Suppressor macrophage treated with lipopolysaccharide for 1 hour (primary cell): Measurements from ENCODE around the gene REEP5.
A peak's percentile ranks its signal among the peaks of the same experiment; 100 is the strongest.
"Not testable (repeated sequence)": the region's sequence is repeated elsewhere in the genome, so short reads cannot be mapped to it uniquely, and the experiment has no call there.

Source experiments
- DNase-seq, 3 donors: peaks; one replicate each; pipeline ENCODE4 v3.0.0-alpha.2; 2020 to 2022

REEP5 gene

DNA sequence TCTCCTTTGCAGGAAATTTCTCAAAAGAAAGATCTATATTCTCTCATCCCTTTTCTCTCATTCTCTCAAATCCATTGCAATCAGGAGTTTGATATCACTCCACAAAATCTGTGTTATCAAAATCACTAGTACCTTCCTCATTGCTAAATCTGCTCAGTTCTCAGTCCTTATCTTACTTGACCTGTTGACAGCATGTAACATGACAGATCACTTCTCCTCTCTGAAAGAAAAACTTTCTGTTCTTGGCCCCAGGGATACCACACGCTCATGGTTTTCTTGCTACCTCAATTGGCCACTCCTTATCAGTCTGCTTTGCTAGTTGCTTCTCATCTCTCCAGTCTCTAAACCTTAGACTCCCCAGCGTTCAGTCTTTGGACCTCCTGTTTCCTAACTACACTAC, 38.8 kb downstream of the REEP5 start:
- no peak for DNase-seq

DNA sequence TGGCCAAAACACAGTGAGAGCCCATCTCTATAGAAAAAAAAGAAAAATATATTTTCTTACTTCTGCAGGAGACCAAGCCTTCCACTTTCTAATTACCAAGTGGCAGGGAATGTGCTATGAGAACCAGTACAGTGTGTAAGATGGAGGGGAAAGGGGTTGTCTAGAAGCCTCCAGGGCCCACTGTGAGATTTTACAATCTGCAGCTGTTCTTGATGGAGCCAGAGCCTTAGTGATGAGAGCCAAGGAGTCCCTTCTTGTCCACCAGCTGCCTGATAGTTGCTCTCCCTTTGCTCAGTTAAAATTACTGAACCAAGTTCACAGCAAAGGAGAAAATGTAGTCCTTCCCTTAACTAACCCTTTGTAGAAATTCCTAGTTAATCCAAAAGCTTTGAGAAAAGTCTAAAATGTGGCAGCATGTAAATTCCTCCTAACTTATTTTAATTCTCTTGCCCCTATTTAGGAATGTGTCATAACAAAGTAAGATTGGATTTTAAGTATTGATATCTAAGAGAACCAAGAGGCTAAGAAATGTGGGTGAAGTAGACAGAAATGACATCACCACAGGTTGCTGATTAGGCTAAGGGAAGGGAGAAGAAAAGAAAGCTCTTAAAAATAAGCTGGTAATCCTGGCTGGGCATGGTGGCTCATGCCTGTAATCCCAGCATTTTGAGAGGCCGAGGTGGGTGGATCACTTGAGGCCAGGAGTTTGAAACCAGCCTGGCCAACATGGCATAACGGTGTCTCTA, 41.6 kb downstream of the REEP5 start:
- DNase-seq = no peak

DNA sequence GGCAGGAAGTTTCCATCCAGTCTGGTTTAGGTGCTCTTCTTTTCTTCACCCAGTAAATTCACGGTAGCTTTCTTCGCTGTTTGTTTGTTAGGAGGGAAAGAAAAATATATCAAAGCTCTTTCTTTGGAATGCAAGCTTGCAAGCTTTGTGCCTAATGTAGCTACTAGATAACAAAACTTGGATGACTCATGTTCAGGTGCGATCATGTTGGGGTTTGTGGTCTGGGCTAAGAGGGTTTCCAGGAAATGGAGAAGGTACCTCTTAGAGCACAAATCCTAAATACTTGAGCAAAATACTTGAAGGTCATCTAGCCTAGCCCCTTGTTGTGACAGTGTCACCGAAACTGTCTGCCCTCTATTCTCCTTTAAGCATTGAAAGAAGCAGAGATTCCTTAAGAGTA, 43.3 kb downstream of the REEP5 start:
- no peak for DNase-seq

DNA sequence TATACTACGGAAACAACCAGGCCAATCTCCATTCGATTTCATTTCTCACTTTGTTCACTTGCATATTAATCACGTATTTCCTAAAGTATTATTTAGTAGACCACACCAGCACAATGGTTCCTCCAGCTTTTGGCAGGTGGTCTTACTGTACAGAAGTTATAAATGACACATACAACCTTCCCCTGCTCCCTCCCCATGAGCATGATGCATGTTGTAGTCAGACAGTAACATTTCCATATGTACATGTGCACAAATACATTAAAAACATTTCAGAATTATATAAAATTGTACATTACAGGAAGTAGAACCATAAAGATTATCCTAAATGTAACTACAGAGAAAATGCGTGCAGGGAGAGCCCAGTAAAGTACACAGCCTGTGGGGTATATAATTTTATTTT, 43.9 kb downstream of the REEP5 start:
- DNase-seq = no peak

DNA sequence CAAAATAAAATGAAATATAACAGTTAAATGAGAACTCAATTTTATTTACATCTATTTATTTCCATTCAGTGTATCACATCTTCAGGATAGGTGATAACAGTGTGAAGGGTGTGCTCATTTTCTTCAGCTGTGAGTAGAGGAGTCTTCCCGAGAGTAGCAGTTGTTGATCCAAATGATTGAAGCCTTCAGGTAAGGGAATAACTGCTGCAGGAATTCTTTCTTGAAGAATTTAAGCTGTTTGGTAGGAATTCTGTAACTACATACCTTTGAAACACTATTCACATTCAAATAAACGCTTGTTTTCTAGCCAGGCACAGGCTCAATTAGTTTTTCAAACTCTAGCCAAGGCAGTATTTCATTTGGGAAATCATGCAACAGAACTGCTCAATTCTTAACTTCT, 45.7 kb downstream of the REEP5 start:
- DNase-seq = no peak

DNA sequence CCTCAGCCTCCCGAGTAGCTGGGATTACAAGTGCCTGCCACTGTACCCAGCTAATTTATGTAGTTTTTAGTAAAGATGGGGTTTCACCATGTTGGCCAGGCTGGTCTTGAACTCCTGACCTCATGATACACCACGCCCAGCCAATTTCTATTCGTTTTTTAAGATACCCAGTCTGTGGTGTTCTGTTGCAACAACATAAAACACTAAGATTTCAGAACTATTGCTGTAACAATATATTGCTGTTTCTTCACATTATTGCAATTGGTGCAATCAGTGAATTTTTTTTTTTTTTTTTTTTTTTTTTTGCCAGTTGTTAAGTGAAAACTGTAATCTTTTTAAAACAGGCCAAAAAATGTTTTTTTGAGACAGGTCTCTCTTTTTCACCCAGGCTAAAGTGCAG, 51.1 kb downstream of the REEP5 start:
- DNase-seq = peak in 1 of 3 donors; percentile 19

DNA sequence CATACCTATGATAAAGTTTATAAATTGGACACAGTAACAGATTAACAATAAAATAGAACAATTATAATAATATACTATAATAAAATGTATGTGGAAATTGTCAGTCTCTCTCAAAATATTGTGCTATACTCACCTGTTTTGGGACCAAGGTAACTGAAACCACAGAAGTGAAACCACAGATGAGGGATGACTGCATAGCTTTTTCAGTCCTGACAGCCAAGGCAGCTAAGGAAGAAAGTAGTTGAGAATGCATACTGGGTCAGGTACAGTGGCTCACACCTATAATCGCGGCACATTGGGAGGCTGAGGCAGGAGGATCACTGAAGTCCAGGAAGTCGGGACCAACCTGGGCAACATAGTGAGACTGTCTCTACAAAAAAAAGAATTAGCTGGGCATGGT, 52.1 kb downstream of the REEP5 start:
- no peak for DNase-seq

DNA sequence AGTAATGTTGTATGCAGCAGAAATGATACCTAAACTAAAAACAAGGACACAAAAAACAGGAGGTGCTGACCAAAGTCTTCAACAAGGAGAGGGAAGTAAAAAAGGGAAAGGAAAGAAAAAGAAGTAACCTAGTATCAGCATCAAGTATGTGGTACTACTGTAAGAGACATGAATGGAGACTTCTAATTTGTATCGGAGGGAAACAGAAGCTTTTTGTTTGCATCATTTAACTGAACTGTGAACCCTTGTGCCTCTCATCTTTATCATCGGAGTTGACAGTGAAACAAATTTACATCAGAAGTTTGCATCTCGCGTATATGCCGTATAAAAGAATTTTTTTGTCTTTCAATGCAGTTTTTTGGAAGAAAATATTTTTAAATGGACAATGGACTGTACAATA, 54.6 kb downstream of the REEP5 start:
- DNase-seq = no peak

DNA sequence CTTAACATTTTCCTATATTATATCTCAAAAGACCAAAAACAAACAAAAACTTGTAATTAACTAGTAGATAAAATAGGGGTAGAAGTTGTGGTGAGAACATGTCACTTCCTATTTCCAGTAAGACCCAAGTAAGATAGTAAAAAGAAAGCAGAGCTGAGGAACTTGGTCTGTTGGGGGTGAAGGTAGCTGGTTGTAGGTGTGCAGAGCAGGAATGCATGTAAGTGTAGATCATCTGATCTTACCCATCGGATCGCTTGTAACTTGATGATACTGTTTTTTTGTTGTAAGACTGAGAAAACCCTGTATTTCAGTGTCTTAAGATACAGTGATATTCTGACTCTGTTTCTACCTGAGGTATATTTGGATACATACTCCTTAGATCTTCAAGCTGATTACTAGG, 55.3 kb downstream of the REEP5 start:
- no peak for DNase-seq

DNA sequence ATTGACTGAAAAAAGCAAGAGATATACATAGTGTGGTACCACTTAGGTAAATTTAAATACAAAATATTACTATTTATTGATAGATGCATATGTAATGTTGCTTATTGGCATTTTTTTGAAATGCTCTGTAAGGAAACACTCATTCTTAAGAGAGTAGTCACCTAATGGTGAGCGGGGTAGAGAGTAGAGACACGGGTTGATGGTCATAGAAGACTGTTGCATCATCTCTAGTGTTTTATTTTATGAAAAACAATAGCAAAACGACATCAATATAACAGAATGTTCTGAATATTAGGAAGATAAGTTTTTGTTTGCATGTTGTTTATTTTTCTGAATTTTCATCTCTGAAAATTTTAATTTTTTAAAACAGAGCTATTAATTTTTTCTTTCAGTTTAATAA, 56.9 kb downstream of the REEP5 start:
- DNase-seq = no peak

DNA sequence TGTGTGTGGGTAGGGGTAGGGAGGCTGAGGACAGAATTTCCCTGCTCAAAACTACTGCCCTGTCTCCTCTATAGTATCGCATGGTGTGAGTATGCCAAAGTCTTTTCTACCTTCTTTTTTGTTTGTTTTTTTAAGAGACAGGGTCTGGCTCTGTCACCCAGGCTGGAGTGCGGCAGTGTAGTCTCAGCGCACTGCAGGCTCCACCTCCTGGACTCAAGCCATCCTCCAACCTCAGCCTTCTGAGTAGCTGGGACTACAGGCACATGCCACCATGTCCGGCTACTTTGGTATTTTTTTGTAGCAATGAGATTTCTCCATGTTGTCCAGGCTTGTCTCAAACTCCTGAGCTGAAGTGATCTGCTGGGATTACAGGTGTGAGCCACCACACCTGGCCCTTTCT, 58.5 kb downstream of the REEP5 start:
- DNase-seq = no peak

DNA sequence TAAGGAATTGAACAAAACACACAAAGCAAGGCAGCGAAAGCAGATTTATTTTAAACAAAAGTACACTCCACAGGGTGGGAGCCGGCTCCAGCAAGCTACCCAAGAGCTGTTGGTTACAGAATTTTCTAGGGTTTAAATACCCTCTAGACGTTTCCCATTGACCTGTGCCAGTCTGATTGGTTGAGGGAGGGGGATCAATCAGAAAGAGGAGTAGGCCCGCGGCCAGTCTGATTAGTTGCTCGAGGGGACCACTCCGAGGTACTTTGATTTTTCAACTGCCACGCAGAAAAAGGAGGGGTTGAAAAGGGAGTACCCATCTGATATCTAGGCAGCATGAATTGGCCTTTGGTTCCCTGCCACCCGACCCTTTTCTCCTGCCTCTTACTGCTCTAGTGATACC, 59.9 kb downstream of the REEP5 start:
- DNase-seq = no peak

DNA sequence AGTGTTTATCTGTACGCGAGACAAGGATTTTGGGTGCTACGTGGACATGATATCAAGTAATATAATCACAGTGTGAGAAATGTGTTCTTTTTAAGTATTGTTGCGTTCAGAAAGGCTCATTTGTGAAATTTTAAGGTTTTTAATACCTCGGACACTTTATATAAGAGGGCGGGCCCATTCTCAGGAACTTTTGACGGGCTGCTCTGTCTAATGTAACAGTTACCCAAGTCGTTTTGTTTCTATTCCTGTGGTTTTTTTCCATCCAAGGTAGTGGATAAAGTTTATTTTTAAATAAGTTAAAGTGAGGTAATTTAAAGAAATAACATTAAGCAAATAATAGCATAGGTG, 60.4 kb downstream of the REEP5 start:
- DNase-seq = no peak

DNA sequence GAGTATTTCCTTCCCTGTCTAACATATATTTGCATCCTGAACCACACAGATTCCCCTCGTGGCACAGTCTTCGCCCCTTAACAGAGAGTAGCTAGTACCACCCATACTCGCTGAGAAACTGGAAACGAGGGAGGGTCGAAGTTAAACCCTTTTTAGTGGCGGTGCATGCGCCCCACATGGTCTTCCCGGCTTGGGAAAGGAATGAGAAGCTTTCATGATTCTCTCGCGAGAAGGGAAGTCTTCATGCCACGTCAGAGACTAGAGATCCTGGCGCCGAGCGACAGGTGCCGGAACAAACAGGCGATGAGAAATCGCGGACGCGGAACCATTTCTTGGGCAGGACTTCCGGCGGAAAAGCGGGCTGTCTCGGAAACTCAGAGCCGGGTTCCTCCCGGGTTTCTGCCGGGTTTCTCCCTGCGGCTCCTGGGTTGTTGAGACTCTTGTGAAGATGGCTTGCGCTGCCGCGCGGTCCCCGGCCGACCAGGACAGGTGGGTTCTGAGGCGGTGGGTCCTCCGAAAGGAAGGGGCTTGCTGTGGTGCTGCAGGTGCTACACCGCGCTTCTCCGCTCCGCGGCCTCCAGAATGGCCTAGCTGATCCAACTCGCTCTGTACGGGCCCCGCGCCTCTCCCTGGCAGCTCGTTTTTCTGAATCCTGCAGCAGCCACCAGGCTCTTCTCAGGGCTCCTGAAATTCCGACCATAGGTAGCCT, 60.9 kb downstream of the REEP5 start, which contains the start of gene SRP19:
Gene SRP19 (plus strand): TSS at position 359 of the 709 bp plus-strand sequence. CDS start 90 bp downstream, at position 449.
- peak; percentile 97 to 99 (median 99) for DNase-seq

DNA sequence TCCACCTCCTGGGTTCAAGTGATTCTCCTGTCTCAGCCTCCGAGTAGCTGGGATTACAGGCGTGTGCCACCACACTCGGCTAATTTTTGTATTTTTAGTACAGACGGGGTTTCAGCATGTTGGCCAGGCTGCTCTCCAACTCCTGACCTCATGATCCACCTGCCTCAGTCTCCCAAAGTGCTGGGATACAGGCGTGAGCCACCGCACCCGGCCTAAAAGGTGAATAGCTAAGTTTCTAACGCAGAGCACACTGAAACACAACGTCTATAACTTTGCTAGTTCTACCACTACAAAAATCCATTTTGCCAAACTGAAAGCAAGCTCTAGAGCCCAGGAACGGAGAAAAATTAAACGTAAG, 61.5 kb downstream of the REEP5 start:
- DNase-seq = not testable (repeated sequence)

DNA sequence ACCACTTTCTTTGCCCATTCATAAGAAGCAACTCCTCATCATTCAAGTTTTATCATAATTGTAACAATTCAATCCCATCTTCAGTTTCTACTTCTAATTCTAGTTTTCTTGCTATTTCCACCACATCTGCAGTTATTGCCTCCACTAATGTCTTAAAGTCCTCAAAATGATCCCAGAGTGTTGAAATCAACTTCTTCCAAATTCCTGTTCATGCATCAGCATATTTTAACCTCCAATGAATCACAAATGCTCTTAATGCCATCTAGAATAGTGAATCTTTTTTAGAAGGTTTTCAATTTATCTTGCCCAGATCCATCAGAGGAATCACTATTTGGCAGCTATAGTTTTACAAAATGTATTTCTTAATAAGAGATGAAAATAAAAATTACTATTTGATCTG, 64.2 kb downstream of the REEP5 start:
- DNase-seq = no peak

DNA sequence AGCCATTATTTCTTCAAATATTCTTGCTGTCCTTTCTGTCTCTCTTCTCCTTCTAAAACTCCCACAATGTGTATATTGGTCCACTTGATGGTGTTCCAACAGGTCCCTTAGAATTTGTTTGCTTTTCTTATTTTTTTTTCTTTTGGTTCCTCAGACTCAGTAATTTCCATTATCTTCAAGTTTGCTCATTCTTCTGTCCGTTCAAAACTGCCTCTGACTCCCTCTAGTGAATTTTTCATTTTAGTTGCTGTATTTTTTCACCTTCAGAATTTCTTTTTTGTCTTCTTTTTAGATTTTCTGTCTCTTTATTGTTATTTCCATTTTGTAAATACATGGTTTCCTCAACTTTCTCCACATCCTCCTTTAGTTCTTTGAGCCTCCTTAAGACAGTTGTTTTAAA, 67.4 kb downstream of the REEP5 start:
- DNase-seq = no peak

DNA sequence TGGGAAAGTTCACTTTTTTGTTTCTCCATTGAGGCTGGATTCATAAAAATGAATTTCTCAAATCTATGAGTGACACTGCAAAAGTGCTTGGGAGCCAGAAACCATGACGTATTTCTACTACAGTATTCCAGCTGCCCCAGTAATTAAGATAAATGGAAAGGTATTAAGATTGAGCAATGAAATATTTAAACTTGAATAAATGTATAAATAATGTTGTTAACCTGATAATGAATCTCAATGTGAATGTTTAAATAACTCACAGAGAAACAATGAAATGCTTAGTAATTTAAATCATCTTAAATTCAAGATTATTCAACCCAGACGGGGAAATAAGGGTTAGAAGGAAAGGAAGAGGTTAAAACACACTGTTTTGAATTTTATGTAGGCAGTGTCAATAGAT, 72.1 kb downstream of the REEP5 start:
- no peak for DNase-seq

DNA sequence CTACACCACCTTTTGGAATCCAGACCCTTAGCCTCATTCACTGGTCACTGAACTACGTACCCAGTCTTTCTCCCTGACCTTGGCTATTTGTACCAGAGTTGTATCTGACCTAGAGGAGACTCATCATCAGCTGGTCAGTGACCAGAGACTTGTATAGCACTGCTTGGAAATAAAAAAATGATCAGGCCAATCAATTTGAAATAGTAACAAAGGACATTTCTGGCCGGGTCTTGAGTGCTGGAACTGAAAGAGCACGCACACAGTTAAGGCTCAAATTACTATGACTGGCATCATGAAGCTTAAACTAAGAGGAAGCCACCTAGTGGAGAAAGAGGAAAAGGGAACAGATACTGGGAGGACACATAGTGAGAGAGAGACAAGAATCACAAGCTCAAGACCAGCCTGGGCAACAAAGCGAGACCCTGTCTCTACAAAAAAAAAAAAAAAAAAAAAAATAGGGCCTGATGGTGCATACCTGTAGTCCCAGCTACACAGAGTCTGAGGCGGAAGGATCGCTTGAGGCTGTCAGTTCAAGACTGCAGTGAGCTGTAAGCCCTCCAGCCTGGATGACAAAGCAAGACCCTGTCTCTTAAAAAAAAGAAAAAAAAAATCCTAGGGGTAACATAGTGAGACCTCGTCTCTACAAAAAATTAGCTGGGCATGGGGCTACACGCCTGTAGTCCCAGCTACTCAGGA, 73.8 kb downstream of the REEP5 start:
- peak; percentile 64 to 77 (median 70) for DNase-seq

DNA sequence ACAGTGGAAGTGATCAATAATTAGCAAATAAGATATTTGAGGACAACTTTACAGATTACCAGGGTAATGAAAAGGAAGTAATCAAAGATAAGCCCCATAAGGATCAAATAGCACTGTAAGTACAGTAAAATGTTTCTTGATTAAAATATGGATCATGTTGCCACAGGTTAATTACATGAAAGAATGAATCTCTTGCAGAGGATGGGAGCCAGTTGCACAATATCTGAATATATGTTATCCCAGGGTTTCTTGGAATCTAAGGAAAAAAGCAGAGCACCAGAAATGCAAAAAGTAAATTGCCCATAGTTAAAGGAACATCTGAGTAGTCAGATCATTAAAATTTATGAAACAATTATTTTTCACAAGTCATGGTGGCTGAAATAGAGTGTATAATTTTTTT, 74.7 kb downstream of the REEP5 start:
- no peak for DNase-seq

DNA sequence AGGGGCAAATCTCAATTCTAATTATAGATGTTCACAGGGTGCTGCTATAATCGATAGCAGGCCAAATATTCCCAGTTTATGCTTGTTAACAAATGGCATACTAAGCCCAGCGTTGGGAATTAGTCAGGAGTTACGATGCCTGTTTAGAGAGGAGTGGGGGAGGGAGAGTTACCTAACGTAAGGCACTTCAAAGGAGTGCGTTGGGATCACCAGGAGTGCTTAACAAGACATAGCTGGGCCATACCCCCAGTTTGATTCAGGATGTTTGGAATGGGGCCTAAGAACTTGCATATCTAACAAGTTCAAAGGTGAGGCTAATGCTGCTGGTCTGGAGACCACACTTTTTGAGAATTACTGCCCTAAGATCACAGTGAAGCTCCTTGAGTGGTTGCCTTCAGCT, 75.5 kb downstream of the REEP5 start:
- DNase-seq = no peak

DNA sequence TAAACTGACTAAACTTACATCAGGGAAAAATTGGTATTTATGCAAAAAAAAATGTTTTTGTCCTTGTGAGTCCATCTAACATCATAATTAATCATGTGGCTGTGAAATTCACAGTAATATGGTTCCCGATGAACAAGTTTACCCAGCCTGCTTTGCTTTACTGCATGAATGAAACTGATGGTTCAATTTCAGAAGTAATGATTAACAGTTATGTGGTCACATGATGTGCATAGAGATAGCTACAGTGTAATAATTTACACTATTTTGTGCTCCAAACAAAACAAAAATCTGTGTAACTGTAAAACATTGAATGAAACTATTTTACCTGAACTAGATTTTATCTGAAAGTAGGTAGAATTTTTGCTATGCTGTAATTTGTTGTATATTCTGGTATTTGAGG, 77.5 kb downstream of the REEP5 start:
- DNase-seq = no peak

DNA sequence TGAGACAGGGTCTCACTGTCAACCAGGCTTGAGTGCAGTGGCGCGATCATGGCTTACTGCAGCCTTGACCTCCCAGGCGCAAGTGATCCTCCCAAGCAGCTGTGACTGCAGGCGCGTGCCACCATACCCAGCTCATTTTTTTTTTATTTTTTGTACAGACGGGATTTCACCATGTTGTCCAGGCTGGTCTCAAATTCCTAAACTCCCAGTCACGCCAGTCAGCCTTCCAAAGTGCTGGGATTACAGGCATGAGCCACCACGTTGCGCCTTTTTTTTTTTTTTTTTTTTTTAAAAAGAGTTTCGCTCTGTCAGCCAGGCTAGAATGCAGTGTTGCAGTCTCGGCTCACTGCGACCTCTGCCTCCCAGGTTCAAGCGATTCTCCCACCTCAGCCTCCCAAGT, 88.1 kb downstream of the REEP5 start:
- DNase-seq = no peak

DNA sequence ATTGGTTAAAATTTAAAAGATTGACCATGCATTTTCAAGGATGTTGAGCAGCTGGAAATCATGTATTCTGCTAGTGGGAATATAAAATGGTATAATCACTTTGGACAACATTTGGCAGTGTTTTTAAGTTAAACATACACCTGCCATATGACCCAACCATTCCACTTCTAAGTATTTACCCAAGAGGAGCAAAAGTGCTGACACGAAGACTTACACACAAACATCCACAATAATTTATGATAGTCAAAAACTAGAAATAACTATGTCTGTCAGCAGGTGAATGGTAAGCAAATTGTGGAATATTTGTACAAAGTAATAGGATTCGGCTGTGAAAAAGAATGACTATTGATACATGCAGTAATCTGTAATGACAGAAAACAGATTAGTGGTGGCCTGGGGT, 91.6 kb downstream of the REEP5 start:
- no peak for DNase-seq
